ENCODE results near the gene IQSEC1.

IQSEC1 gene

GRCh38 chr3:13085081-13085845, 12.0 kb upstream of the IQSEC1 start:
- DNase-seq (ENCODE audit: low read depth): no peak

GRCh38 chr3:13083898-13084297, 10.7 kb upstream of the IQSEC1 start:
- DNase-seq (ENCODE audit: low read depth): no peak

- DNase-seq (ENCODE audit: low read depth): no peak
Measured at GRCh38 chr3:13083254-13083653, 10.0 kb upstream of the IQSEC1 start.

GRCh38 chr3:13082677-13083076, 9.4 kb upstream of the IQSEC1 start:
- DNase-seq (ENCODE audit: low read depth): no peak

GRCh38 chr3:13081603-13082360, 8.6 kb upstream of the IQSEC1 start:
- no peak for DNase-seq (ENCODE audit: low read depth)

GRCh38 chr3:13080591-13080990, 7.4 kb upstream of the IQSEC1 start:
- no peak for DNase-seq (ENCODE audit: low read depth)

- DNase-seq (ENCODE audit: low read depth): no peak
Measured at GRCh38 chr3:13080026-13080425, 6.8 kb upstream of the IQSEC1 start.

GRCh38 chr3:13079510-13079909, 6.3 kb upstream of the IQSEC1 start:
- DNase-seq (ENCODE audit: low read depth): no peak

- DNase-seq (ENCODE audit: low read depth): no peak
Measured at GRCh38 chr3:13079051-13079450, 5.8 kb upstream of the IQSEC1 start.

- DNase-seq (ENCODE audit: low read depth): no peak
Measured at GRCh38 chr3:13078163-13078905, 5.1 kb upstream of the IQSEC1 start.

- no peak for DNase-seq (ENCODE audit: low read depth)
Measured at GRCh38 chr3:13077431-13078162, 4.4 kb upstream of the IQSEC1 start.

- DNase-seq (ENCODE audit: low read depth): no peak
Measured at GRCh38 chr3:13075986-13076654, 2.9 kb upstream of the IQSEC1 start.

GRCh38 chr3:13075318-13075717, 2.1 kb upstream of the IQSEC1 start:
- DNase-seq (ENCODE audit: low read depth): no peak

GRCh38 chr3:13074006-13074375, 762 bp upstream of the IQSEC1 start:
- DNase-seq (ENCODE audit: low read depth): no peak

GRCh38 chr3:13072600-13073325, 466 bp downstream of the IQSEC1 start:
- no peak for DNase-seq (ENCODE audit: low read depth)

- no peak for DNase-seq (ENCODE audit: low read depth)
Measured at GRCh38 chr3:13072239-13072599, 1.0 kb downstream of the IQSEC1 start.

GRCh38 chr3:13071695-13072094, 1.5 kb downstream of the IQSEC1 start:
- DNase-seq (ENCODE audit: low read depth): no peak

- no peak for DNase-seq (ENCODE audit: low read depth)
Measured at GRCh38 chr3:13070391-13071070, 2.7 kb downstream of the IQSEC1 start.

GRCh38 chr3:13069495-13069894, 3.7 kb downstream of the IQSEC1 start:
- DNase-seq (ENCODE audit: low read depth): no peak

- no peak for DNase-seq (ENCODE audit: low read depth)
Measured at GRCh38 chr3:13068269-13069010, 4.8 kb downstream of the IQSEC1 start.
